Colon (tissue), 2 donors: ENCODE results near the gene UBE2U.
A peak's percentile ranks its signal among the peaks of the same experiment; 100 is the strongest.
"Not testable (repeated sequence)": the region's sequence is repeated elsewhere in the genome, so short reads cannot be mapped to it uniquely, and the experiment has no call there.

Experiments
- FAIRE-seq: peaks from 2 replicates; lab custom pipeline; 2012; peaks lifted over from hg19 to GRCh38; lab: Jason Lieb, UNC
- donor health status: control.
- donor health status: control.

Gene UBE2U

GRCh38 chr1:64240206-64240605, 36.8 kb downstream of the UBE2U start:
- no peak for FAIRE-seq

- FAIRE-seq, result no peak
Measured at GRCh38 chr1:64241069-64241468, 37.6 kb downstream of the UBE2U start.

- peak; percentile 10 for FAIRE-seq
Measured at GRCh38 chr1:64242895-64243756, 39.7 kb downstream of the UBE2U start.

DNA sequence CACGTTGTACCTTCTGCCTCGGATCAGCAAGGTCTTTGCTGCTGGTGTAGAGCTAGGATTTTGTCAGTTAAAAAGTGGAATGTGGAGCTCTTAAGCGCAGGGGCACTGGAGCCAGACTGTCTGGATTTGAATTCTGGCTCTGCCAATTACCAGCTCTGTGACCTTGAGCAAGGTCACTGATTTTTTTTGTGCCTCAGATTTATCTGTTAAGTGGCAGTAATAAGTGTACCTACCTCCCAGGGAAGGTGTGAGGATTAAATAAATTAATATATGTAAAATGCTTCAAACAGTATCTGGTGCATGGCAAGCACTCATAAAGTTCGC, 40.3 kb downstream of the UBE2U start:
- FAIRE-seq, result no peak

GRCh38 chr1:64245495-64245894, 42.1 kb downstream of the UBE2U start:
- FAIRE-seq, result no peak

DNA sequence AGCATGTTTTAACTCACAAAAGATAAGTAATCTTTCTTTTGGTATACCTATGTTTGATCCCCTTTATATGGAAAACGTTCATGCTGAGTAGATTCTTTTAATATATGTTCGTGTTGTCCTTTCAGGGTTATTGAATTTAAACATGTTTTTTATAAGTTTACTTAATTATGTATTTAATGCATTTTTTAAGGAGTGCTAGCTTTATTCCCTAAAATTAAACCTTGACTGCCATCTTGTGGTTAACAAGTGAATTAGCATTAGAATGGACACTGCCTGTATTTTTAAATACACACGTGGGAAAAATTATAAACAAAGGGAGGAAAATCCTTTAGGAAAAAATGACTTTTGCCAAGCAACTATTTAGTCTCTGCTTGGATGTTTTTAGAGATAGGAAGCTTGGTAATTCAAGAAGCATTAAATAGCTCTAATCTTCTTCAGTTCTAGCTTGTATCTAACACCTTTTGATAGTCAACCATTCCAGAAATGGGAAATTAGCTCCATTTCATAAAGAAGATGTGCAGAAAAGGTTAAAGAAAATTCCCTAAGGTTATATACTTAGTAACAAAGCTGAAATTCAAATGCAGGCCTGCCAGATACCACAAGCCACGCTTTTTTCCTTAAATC, 43.0 kb downstream of the UBE2U start:
- peak; percentile 93 for FAIRE-seq

DNA sequence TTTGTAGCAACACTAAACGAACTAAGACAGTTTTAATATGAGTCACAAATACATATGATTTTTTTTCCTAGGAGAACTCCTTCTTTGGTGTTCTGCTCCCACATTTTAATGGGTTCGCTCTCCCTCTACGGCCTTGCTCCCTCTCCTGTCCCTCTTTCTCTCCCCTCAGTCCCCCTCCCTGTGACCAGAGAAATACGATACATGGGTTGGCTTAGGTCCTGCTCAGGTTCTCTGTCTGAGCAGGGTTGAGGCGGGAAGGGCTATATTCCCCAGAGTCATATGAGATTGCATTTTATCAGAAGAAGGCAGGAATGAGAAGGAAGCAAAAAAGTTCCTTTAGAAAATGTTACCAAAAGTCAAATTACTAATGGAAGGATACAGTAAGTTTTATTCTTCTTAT, 44.6 kb downstream of the UBE2U start:
- FAIRE-seq, result no peak

GRCh38 chr1:64250472-64250871, 47.0 kb downstream of the UBE2U start:
- not testable (repeated sequence) for FAIRE-seq

DNA sequence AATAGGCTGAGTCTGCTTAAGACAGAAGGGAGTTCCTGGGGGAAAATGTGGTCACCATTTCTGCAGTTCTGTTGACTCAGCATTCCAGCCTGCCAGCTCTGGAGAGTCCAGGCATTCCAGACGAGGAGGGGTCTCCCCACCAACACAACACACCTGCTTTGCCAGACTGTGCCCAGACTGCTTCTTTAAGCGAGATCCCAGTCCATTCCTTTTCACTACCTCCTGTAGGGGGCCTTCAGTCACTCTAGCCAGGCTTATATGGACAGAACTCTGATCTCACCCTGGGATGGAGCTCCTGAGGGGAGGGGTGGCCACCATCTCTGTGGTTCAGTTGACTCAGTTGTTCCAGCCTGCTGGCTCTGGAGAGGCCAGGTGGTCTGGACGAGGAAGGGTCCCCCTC, 48.5 kb downstream of the UBE2U start:
- FAIRE-seq, result no peak

DNA sequence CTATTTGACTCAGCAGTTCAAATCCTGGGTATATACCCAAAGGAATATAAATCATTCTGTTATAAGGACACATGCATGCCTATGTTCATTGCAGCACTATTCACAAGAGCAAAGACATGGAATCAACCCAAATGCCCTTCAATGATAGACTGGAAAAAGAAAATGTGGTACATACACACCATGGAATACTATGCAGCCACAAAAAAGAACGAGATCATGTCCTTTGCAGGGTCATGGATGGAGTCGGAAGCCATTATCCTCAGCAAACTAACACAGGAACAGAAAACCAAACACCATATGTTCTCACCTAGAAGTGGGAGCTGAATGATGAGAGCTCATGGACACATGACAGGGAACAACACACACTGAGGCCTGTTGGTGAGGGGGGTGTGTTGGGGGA, 53.8 kb downstream of the UBE2U start:
- FAIRE-seq, result not testable (repeated sequence)

DNA sequence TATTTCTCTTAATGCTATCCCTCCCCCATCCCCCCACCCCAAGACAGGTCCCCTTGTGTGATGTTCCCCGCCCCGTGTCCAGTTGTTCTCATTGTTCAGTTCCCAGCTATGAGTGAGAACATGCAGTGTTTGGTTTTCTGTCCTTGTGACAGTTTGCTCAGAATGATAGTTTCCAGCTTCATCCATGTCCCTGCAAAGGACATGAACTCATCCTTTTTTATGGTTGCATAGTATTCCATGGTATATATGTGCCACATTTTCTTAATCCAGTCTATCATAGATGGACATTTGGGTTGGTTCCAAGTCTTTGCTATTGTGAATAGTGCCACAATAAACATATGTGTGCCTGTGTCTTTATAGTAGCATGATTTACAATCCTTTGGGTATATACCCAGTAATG, 55.0 kb downstream of the UBE2U start:
- not testable (repeated sequence) for FAIRE-seq

GRCh38 chr1:64263335-64263734, 59.9 kb downstream of the UBE2U start:
- FAIRE-seq, result no peak

DNA sequence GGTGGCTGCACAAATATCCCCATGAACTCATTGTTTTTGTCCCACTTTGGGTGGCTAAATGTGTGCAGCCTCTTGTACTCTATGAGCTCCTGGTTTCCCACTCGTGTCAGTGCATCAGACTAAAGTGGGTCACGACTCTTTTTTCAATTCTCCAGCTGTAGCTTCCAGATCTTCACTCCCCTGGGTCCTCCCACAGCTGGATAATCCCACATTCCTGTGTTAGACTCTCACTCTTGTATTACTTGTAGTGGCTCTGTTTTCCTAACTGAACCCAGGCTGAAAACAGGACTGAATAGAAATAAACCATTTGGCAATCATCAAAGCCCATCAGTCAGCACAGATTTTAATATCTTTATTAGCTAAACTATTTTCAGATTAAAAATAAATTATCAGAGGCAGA, 60.4 kb downstream of the UBE2U start:
- no peak for FAIRE-seq

DNA sequence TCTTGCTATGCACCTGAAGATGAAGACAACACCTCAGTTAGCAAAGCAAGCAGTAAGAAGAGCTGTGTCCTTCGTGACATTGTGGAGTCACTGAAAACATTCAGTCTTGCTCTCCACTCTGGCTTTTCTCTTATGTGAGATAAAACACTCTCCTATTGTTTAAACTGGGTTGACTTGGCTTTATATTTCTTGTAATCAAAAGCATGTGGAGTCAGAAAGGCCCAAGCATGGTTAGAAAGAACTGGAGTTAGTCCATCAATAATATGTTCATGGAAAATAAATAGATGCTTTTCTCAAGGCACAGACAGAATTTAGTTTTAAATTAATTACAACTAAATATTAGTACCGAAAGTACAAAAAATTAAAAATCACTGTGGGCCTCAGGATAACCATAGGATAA, 61.7 kb downstream of the UBE2U start:
- no peak for FAIRE-seq

DNA sequence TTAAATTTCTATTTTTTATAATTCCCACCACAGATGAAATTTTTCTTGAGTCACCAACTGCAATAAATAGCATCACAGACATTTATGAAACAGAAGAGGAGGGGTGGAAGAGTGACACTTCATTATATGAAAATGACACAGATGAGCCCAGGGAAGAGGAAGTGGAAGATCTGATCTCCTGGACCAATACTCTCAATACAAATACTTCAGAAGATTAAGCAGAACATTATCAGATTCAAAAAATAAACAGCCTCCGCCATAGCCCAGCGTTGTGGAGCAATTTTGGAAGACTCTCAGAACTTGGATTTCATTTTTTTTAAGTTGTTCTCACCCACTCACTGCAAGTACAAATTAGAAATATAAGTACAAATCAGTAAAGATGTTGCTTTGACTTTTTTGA, 63.6 kb downstream of the UBE2U start:
- FAIRE-seq, result no peak

- FAIRE-seq, result no peak
Measured at GRCh38 chr1:64268653-64269557, 65.5 kb downstream of the UBE2U start.

- no peak for FAIRE-seq
Measured at GRCh38 chr1:64269558-64269884, 66.1 kb downstream of the UBE2U start.

DNA sequence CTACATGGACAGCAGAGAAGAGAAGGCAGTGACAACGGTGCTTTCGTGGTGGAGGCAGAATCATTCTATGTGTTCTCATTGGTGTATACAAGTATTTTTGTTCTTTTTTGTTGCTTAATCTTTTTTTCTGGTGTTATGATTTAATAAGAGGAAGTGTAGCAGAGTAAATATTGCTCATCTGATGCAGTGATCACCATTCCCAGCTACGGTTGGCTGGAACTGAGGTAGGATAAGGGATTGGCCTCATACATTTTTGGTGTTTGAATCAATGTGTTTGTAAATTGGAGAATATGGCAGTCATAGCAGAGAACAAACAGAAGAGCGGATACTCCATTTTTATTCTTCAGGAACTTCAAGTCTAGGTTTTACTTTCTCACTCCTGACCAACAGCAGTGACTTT, 76.6 kb downstream of the UBE2U start:
- FAIRE-seq, result no peak

- no peak for FAIRE-seq
Measured at GRCh38 chr1:64282351-64282750, 78.9 kb downstream of the UBE2U start.

DNA sequence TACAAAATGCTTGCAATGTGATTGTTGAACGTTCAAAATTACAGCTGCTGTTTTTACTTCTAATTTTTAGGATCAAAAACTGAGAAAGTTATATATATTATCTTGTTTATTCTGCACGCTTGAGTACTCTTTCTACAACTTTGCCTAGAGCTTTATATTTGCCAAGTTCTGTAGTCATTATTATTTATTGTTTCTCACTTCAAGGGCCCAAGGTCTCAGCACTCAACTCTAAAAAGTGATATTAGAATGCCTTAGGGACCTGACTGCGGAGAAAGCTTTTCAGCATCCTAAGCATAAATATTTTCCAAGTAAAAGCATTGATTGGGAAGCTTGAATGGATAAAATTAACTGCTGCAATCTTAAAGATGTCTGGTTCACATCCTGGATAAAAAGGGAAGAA, 83.6 kb downstream of the UBE2U start:
- FAIRE-seq, result no peak

DNA sequence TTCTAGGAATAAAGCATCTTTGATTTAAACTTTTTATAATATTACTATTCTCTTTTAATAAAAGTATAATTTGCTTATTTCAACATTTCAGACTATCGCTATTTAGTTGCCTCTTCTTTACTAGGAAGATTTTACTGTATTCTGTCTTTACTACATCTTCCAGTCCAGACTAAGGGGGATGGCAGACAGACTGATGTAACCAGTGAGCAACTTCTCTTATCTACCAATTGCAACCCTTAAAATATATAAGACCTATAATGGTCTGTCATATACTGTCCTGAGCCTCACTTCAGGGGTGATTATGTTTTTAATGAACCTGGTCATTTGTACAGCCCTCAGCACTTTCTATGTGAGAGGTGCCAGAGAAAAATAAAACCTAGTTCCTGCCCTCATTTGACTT, 87.0 kb downstream of the UBE2U start:
- no peak for FAIRE-seq

DNA sequence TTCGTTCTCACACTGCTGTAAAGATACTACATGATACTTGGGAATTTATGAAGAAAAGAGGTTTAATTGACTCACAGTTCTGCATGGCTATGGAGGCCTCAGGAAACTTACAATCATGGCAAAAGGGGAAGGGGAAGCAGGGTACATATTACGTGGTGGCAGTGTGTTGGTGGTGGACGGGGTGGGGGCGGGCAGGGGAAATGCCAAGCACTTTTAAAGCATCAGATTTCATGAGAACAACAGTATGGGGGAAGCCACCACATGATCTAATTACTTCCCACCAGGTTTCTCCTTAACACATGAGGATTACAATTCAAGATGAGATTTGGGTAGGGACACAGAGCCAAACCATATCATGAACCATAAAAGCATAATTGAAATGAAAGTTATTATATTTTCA, 88.5 kb downstream of the UBE2U start:
- FAIRE-seq, result no peak

DNA sequence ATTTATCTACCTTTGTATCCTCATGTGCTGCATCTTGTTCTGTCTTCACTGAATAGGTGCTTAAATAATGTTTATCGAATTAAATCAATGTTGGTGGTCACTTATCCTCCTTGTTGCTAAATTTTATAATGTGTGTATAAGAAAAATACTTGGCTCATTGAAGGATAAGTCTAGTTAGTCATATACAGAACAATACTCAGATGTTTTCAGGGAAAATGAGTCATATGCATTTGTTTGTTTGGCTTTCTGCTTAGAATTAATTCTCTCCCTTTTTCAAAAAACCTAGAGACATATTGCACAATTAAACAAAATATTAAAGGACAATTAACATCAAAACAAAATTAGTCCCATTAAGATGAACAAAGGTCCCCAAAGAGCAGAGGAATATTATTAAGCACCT, 89.0 kb downstream of the UBE2U start:
- no peak for FAIRE-seq
